SH-SY5Y (cell line): ENCODE measurements around the gene AUP1.

Source experiments
- GATA2 ChIP-seq: IDR thresholded peaks from 2 replicates; pipeline ENCODE4 v1.6.1; 2011; ENCODE audit warnings: mild to moderate bottlenecking, low read depth, low read length
- GATA3 ChIP-seq: IDR thresholded peaks from 2 replicates; pipeline ENCODE4 v1.6.1; 2011; ENCODE audit warnings: low read depth, mild to moderate bottlenecking, low read length, moderate library complexity

- no peak for TF ChIP-seq GATA2
- TF ChIP-seq GATA3, result no peak
Observed at GRCh38 chr2:74569686-74570085, 40.2 kb upstream of the AUP1 start.
